ENCODE results near the gene ESRRA. TPM values are rescaled to one million over a fixed set of nuclear protein-coding genes. Genes with fewer than 3 reads are reported as not detected.

The ESRRA gene
- total and polyA plus RNA-seq, 2 of the 13 experiments (the other 11 are each of a cell fraction or from before 2014, with no cell fraction given): 18.1 to 36.3 TPM

DNA sequence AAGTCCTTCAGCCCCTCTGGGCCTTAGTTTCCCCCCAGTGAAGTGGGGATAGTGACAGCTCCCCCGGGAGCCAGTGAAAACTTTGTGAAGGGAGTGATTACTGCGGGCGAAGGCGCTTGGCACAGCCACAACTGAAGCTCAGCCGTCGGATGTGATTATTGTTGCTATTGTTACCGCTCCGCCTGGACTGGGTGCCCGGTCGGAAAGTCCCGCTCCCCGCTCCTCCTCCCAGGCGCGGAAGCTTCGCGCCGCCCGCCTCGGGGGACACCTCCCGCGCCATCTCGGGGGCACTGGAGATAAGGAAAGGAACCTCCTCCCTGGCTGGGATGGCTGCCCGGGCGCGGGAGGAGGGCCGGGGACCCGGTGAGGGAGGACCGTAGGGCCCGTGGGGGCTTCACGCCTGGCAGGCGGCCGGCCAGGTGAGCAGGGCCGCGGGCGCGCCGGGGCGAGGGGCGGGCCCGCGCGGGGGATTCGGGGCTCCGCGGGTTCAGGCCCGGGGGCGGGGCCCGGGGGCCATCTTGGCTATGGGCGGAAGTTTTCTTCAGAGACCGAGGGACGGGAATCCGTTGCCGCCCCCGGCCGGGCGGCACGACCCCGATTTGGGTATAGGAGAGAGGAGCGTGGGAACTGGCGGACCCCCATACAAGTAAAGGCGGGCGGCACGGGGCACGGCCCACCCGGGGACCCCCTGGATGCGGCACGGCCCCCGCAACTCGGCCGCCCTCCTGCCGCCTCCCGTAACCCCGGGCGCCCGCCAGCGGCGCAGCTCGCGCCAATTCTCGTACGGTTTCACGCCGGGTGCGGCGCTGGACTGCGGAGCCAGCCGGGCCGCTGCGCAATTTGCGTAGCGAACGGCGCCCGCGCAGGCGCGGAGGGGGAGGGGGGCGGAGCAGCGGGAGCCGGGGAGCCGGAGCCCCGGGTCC lies 20.1 kb upstream of the ESRRA start, which contains the start of gene GPR137 (continued):
- TF ChIP-seq, protein P1, sequence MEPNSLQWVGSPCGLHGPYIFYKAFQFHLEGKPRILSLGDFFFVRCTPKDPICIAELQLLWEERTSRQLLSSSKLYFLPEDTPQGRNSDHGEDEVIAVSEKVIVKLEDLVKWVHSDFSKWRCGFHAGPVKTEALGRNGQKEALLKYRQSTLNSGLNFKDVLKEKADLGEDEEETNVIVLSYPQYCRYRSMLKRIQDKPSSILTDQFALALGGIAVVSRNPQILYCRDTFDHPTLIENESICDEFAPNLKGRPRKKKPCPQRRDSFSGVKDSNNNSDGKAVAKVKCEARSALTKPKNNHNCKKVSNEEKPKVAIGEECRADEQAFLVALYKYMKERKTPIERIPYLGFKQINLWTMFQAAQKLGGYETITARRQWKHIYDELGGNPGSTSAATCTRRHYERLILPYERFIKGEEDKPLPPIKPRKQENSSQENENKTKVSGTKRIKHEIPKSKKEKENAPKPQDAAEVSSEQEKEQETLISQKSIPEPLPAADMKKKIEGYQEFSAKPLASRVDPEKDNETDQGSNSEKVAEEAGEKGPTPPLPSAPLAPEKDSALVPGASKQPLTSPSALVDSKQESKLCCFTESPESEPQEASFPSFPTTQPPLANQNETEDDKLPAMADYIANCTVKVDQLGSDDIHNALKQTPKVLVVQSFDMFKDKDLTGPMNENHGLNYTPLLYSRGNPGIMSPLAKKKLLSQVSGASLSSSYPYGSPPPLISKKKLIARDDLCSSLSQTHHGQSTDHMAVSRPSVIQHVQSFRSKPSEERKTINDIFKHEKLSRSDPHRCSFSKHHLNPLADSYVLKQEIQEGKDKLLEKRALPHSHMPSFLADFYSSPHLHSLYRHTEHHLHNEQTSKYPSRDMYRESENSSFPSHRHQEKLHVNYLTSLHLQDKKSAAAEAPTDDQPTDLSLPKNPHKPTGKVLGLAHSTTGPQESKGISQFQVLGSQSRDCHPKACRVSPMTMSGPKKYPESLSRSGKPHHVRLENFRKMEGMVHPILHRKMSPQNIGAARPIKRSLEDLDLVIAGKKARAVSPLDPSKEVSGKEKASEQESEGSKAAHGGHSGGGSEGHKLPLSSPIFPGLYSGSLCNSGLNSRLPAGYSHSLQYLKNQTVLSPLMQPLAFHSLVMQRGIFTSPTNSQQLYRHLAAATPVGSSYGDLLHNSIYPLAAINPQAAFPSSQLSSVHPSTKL (CRISPR knock-in tag; IDR thresholded peaks at IDR 0.05): no peak
- peak; percentile 54; the same call in 1 of the 2 replicates for TF ChIP-seq ZFX (CRISPR knock-in tag; IDR thresholded peaks at IDR 0.05; ENCODE audit: low read depth)
- no peak for TF ChIP-seq ZNF484 (CRISPR knock-in tag; IDR thresholded peaks at IDR 0.05; ENCODE audit: borderline replicate concordance, low read depth)
- TF ChIP-seq ZNF816 (CRISPR knock-in tag; IDR thresholded peaks at IDR 0.05; ENCODE audit: borderline replicate concordance): no peak
- no peak for TF ChIP-seq JUND (CRISPR knock-in tag; IDR thresholded peaks at IDR 0.05)
- no peak for TF ChIP-seq ZNF75D (CRISPR knock-in tag; IDR thresholded peaks at IDR 0.05; ENCODE audit: borderline replicate concordance)
- TF ChIP-seq, protein P2, sequence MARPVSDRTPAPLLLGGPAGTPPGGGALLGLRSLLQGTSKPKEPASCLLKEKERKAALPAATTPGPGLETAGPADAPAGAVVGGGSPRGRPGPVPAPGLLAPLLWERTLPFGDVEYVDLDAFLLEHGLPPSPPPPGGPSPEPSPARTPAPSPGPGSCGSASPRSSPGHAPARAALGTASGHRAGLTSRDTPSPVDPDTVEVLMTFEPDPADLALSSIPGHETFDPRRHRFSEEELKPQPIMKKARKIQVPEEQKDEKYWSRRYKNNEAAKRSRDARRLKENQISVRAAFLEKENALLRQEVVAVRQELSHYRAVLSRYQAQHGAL (CRISPR knock-in tag; IDR thresholded peaks at IDR 0.05; ENCODE audit: not compliant biosample characterization): no peak
- TF ChIP-seq, protein P3, sequence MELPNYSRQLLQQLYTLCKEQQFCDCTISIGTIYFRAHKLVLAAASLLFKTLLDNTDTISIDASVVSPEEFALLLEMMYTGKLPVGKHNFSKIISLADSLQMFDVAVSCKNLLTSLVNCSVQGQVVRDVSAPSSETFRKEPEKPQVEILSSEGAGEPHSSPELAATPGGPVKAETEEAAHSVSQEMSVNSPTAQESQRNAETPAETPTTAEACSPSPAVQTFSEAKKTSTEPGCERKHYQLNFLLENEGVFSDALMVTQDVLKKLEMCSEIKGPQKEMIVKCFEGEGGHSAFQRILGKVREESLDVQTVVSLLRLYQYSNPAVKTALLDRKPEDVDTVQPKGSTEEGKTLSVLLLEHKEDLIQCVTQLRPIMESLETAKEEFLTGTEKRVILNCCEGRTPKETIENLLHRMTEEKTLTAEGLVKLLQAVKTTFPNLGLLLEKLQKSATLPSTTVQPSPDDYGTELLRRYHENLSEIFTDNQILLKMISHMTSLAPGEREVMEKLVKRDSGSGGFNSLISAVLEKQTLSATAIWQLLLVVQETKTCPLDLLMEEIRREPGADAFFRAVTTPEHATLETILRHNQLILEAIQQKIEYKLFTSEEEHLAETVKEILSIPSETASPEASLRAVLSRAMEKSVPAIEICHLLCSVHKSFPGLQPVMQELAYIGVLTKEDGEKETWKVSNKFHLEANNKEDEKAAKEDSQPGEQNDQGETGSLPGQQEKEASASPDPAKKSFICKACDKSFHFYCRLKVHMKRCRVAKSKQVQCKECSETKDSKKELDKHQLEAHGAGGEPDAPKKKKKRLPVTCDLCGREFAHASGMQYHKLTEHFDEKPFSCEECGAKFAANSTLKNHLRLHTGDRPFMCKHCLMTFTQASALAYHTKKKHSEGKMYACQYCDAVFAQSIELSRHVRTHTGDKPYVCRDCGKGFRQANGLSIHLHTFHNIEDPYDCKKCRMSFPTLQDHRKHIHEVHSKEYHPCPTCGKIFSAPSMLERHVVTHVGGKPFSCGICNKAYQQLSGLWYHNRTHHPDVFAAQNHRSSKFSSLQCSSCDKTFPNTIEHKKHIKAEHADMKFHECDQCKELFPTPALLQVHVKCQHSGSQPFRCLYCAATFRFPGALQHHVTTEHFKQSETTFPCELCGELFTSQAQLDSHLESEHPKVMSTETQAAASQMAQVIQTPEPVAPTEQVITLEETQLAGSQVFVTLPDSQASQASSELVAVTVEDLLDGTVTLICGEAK (IDR thresholded peaks at IDR 0.05): no peak
- TF ChIP-seq, protein P3 (CRISPR knock-in tag; IDR thresholded peaks at IDR 0.05): 0 out of 2 replicates have a peak, but pooled peaks have one; percentile 13
- peak; percentile 52; the same call in 1 of the 2 replicates for TF ChIP-seq KDM5A (IDR thresholded peaks at IDR 0.05; ENCODE audit: borderline replicate concordance, low read length)
- TF ChIP-seq YEATS4 (CRISPR knock-in tag; IDR thresholded peaks at IDR 0.05; ENCODE audit: borderline replicate concordance): peak; percentile 44
